HCT116 (cell line): ENCODE measurements around the gene RIMOC1. TPM values are rescaled to one million over a fixed set of nuclear protein-coding genes. Genes with fewer than 3 reads are reported as not detected.
A peak's percentile ranks its signal among the peaks of the same experiment; 100 is the strongest.

Experiments
- ATAC-seq: fragments of 200-7000 bp; cut with Tn5 transposase; 2 replicates; pipeline ENCODE4 v1.9.1; 2020; ENCODE audit warnings: mild to moderate bottlenecking, moderate library complexity
- BruUV-seq: library from RNA; stranded (reverse); fragments of 400-500 nt; replicated peaks from 2 replicates; lab custom pipeline; 2021; lab: Mats Ljungman, UMichigan
- CTCF ChIA-PET: fragments of 300-600 bp; sonication (Branson Sonifier 250); formaldehyde crosslinking; loops from one replicate; lab custom pipeline; 2021; ENCODE audit warnings: antibody characterized with exemption; lab: Charles Lee
- POLR2A ChIA-PET: fragments of 300-600, 350-600 bp; sonication (Branson Sonifier 250); formaldehyde crosslinking; loops from one replicate; lab custom pipeline; 2021; ENCODE audit warnings: antibody characterized with exemption; lab: Charles Lee
- RAD21 ChIA-PET, 2 experiments: fragments of 300-600 bp; sonication (Branson Sonifier 250); formaldehyde crosslinking; loops; one replicate each; lab custom pipeline; 2023; ENCODE audit warnings: low total read pairs in 2 of 2; ENCODE audit not compliant: uncharacterized antibody in 2 of 2, unreplicated experiment in 2 of 2, low non-redundant PET in 1 of 2; lab: Charles Lee
- DNase-seq: peaks from one replicate; pipeline ENCODE4 v3.0.0-alpha.2; 2010; ENCODE audit warnings: low read depth, low spot score
- H2AFZ ChIP-seq: fragments of 200-600 bp; shearing (Covaris generic), sonication (generic); 2 replicates; pipeline ENCODE4 v1.6.1; 2017; ENCODE audit warnings: low read depth, mixed run types, mixed read lengths, antibody characterized with exemption, low read length; ENCODE audit not compliant: poor library complexity, severe bottlenecking
- H3K27ac ChIP-seq: 2 replicates; pipeline ENCODE4 v1.5.1; 2012; ENCODE audit warnings: low read depth, low read length
- H3K27me3 ChIP-seq: fragments of 200-600 bp; sonication (generic); 2 replicates; pipeline ENCODE4 v1.6.1; 2016; ENCODE audit warnings: mixed run types, low read length, mixed read lengths; ENCODE audit not compliant: insufficient read depth
- H3K36me3 ChIP-seq, 2 experiments: fragments of 200-500 bp in 1 of 2; fragments of 200-600 bp in 1 of 2; sonication (Bioruptor generic) in 1 of 2; sonication (generic) in 1 of 2; 2 replicates each; pipeline versions ENCODE4 v1.5.1 to v1.6.1; 2014 to 2016; ENCODE audit warnings: low read length in 2 of 2, inconsistent platforms in 1 of 2, mixed read lengths in 1 of 2, mixed run types in 1 of 2; ENCODE audit not compliant: insufficient read depth in 2 of 2, control insufficient read depth in 1 of 2
- H3K4me1 ChIP-seq, 2 experiments: fragments of 200-600 bp in 1 of 2; sonication (generic) in 1 of 2; 2 replicates each; pipeline versions ENCODE4 v1.5.1 to v1.6.1; 2012 to 2017; ENCODE audit warnings: low read length in 2 of 2, inconsistent platforms in 1 of 2, mild to moderate bottlenecking in 1 of 2, mixed read lengths in 1 of 2, mixed run types in 1 of 2, moderate library complexity in 1 of 2; ENCODE audit not compliant: insufficient read depth in 2 of 2, control insufficient read depth in 1 of 2
- H3K4me2 ChIP-seq: fragments of 200-600 bp; sonication (generic); 2 replicates; pipeline ENCODE4 v1.6.1; 2017; ENCODE audit warnings: mixed run types, low read length, mixed read lengths
- H3K4me3 ChIP-seq, 2 experiments: fragments of 200-600 bp in 1 of 2; sonication (generic) in 1 of 2; replicated peaks in 1 of 2; 2 replicates each; pipeline ENCODE4 v1.5.1; 2011 to 2016; ENCODE audit warnings: low read length in 2 of 2, control low read depth in 1 of 2, low read depth in 1 of 2, mild to moderate bottlenecking in 1 of 2, mixed read lengths in 1 of 2, mixed run types in 1 of 2
- H3K79me2 ChIP-seq: fragments of 200-600 bp; sonication (generic); 2 replicates; pipeline ENCODE4 v1.6.1; 2017; ENCODE audit warnings: mild to moderate bottlenecking, mixed run types, low read length, moderate library complexity, mixed read lengths; ENCODE audit not compliant: insufficient read depth
- H3K9ac ChIP-seq: fragments of 200-600 bp; sonication (generic); 2 replicates; pipeline ENCODE4 v1.6.1; 2016; ENCODE audit warnings: low read length, mixed read lengths
- H3K9me2 ChIP-seq: fragments of 200-600 bp; sonication (generic), shearing (Covaris generic); 2 replicates; pipeline ENCODE4 v1.6.1; 2017; ENCODE audit warnings: mixed run types, mild to moderate bottlenecking, moderate library complexity; ENCODE audit not compliant: insufficient read depth
- H3K9me3 ChIP-seq, 2 experiments: fragments of 200-500 bp in 1 of 2; fragments of 200-600 bp in 1 of 2; sonication (Bioruptor generic) in 1 of 2; sonication (generic) in 1 of 2; 2 replicates each; pipeline ENCODE4 v1.6.1; 2014 to 2017; ENCODE audit warnings: low read length in 2 of 2, mixed read lengths in 2 of 2, inconsistent platforms in 1 of 2, low read depth in 1 of 2, mild to moderate bottlenecking in 1 of 2, mixed run types in 1 of 2, moderate library complexity in 1 of 2; ENCODE audit not compliant: control insufficient read depth in 1 of 2, insufficient read depth in 1 of 2
- H4K20me1 ChIP-seq: fragments of 200-600 bp; sonication (generic), shearing (Covaris generic); 2 replicates; pipeline ENCODE4 v1.6.1; 2017; ENCODE audit warnings: mixed run types, mild to moderate bottlenecking, moderate library complexity; ENCODE audit not compliant: insufficient read depth
- CBX3 ChIP-seq: IDR thresholded peaks from 2 replicates; pipeline ENCODE4 v1.6.1; 2012; ENCODE audit warnings: low read depth
- EGR1 ChIP-seq: IDR thresholded peaks from 2 replicates; pipeline ENCODE4 v1.6.1; 2012; ENCODE audit warnings: low read depth
- EZH2 ChIP-seq: fragments of 200-600 bp; sonication (generic); IDR thresholded peaks from 2 replicates; pipeline ENCODE4 v1.6.1; 2017; ENCODE audit warnings: antibody characterized with exemption, mixed run types
- JUND ChIP-seq: IDR thresholded peaks from 2 replicates; pipeline ENCODE4 v1.6.1; 2012
- POLR2A ChIP-seq: IDR thresholded peaks from 2 replicates; pipeline ENCODE4 v1.7.0; 2011; ENCODE audit warnings: borderline replicate concordance; ENCODE audit not compliant: insufficient read depth, insufficient read length; ENCODE audit errors: extremely low read depth
- POLR2AphosphoS5 ChIP-seq: IDR thresholded peaks from 2 replicates; pipeline ENCODE4 v1.6.1; 2011; ENCODE audit warnings: mild to moderate bottlenecking, low read depth, low read length, moderate library complexity
- RAD21 ChIP-seq: IDR thresholded peaks from 2 replicates; pipeline ENCODE4 v1.6.1; 2012; ENCODE audit warnings: low read depth, mild to moderate bottlenecking
- SIN3A ChIP-seq: IDR thresholded peaks from 2 replicates; pipeline ENCODE4 v1.6.1; 2012; ENCODE audit warnings: low read depth
- TCF7L2 ChIP-seq: IDR thresholded peaks from 2 replicates; pipeline ENCODE4 v1.7.0; 2011; ENCODE audit warnings: borderline replicate concordance, inconsistent platforms; ENCODE audit not compliant: insufficient read depth, insufficient read length; ENCODE audit errors: extremely low read depth
- YY1 ChIP-seq: IDR thresholded peaks from 2 replicates; pipeline ENCODE4 v1.6.1; 2011; ENCODE audit warnings: low read length, low read depth, moderate library complexity, mild to moderate bottlenecking; ENCODE audit not compliant: insufficient replicate concordance; ENCODE audit errors: extremely low read depth
- ZFX ChIP-seq: fragments of 450-650 bp; IDR thresholded peaks from 2 replicates; pipeline ENCODE4 v1.6.1; 2017
- intact Hi-C: fragments of 100-400 bp; cut with micrococcal nuclease; formaldehyde crosslinking; loops from 2 replicates; pipeline ENCODE4 v1.10.0; 2022
- total RNA-seq: library from RNA; stranded (reverse); gene quantifications from one replicate; pipeline ENCODE4 v1.2.1, GENCODE V29; 2021; ENCODE audit not compliant: unreplicated experiment
- TF ChIP-seq, protein P1 (sequence below): IDR thresholded peaks from 2 replicates; pipeline ENCODE4 v1.6.1; 2012; ENCODE audit warnings: low read depth
- TF ChIP-seq, protein P2 (sequence below): IDR thresholded peaks from 2 replicates; pipeline ENCODE4 v1.6.1; 2012

Gene RIMOC1
- total RNA-seq, 1 experiment from 2014 or later: 28.2 TPM

DNA sequence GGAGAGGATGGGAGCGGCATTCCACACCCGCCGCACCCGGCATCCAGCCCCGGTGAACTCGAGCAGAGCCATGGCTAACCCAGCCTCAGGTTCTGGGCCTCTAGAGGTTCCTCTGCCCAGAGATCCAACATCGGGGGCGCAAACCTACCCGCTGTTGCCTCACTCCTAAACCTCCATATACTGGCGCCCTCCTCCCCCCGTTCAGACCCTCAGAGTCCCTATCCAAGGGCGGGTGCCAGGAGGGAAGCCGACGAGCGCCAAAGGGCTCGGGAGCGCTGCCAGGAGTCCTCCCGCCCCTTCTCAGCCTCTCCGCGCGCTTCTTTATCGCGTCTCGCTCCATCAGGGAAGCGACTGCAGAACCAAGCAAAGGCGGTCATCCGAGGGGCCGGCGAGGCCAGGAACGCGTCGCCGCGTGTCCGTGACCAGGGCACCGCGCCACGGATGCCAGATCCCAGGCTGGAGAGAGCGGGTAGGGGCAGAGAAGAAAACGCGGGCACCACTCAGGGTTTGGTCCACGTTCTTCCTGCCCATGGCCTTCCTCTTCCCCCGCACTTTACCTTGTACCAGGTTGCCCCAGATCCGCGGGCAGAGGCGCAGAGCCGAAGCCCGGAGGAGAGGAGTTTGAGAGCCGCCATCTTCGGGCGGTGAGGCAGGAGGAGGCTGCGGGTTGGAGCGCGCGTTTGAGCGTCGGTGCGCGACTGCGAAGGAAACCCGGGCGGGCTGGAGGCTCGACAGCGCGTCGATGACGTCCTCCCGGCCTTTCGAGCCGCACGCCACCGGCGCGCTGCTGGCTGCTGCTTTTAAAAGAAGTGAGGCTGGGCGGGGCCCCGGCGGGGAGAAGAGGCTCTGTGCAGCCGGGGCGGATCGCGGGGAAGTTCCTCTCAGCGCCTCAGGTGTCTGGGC, 34.2 kb upstream of the RIMOC1 start, which contains the start of gene OXCT1:
Gene OXCT1, minus strand, starts transcription at position 702 of the 903 bp plus-strand sequence. Its CDS starts 67 bp downstream, at position 635.
- DNase-seq (peak; percentile 67), ATAC-seq (peak; percentile 93)
- no peaks in the 10 kb centered on the region for H3K9me3 ChIP-seq
- peaks cover 10 to 16% of the 10 kb centered on the region in 2 experiments; a peak in 3 of 4 replicates for H3K4me1 ChIP-seq
- H3K27me3 ChIP-seq: no peaks in the 10 kb centered on the region
- H3K9me2 ChIP-seq: no peaks in the 10 kb centered on the region
- peak within 1 kb of the TSS; percentile 78 for H3K27ac ChIP-seq
- TSS peak; percentile 44 for BruUV-seq
- ChIA-PET RAD21 (no interaction called here), POLR2A (no interaction called here), CTCF (interaction anchor here (1.1 to 1.3 kb wide), 2 partner anchors 13 to 187 kb away, joined by 3 to 5 read pairs; no protein-coding TSS in a partner anchor)
- TF ChIP-seq TCF7L2: peak; percentile 46
- TF ChIP-seq ZFX: peak; percentile 46; the same call in 1 of the 2 replicates
- TF ChIP-seq POLR2AphosphoS5: peak; percentile 82
- TF ChIP-seq YY1: peak; percentile 74
- TF ChIP-seq EZH2: no peak
- TF ChIP-seq POLR2A: peak; percentile 74
- no peak for TF ChIP-seq JUND
- TF ChIP-seq, protein P1, sequence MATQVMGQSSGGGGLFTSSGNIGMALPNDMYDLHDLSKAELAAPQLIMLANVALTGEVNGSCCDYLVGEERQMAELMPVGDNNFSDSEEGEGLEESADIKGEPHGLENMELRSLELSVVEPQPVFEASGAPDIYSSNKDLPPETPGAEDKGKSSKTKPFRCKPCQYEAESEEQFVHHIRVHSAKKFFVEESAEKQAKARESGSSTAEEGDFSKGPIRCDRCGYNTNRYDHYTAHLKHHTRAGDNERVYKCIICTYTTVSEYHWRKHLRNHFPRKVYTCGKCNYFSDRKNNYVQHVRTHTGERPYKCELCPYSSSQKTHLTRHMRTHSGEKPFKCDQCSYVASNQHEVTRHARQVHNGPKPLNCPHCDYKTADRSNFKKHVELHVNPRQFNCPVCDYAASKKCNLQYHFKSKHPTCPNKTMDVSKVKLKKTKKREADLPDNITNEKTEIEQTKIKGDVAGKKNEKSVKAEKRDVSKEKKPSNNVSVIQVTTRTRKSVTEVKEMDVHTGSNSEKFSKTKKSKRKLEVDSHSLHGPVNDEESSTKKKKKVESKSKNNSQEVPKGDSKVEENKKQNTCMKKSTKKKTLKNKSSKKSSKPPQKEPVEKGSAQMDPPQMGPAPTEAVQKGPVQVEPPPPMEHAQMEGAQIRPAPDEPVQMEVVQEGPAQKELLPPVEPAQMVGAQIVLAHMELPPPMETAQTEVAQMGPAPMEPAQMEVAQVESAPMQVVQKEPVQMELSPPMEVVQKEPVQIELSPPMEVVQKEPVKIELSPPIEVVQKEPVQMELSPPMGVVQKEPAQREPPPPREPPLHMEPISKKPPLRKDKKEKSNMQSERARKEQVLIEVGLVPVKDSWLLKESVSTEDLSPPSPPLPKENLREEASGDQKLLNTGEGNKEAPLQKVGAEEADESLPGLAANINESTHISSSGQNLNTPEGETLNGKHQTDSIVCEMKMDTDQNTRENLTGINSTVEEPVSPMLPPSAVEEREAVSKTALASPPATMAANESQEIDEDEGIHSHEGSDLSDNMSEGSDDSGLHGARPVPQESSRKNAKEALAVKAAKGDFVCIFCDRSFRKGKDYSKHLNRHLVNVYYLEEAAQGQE: no peak
- TF ChIP-seq EGR1: no peak
- TF ChIP-seq CBX3: peak; percentile 80; the same call in 1 of the 2 replicates
- TF ChIP-seq, protein P2, sequence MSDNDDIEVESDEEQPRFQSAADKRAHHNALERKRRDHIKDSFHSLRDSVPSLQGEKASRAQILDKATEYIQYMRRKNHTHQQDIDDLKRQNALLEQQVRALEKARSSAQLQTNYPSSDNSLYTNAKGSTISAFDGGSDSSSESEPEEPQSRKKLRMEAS: peak; percentile 84
- TF ChIP-seq RAD21: no peak
- TF ChIP-seq SIN3A: peak; percentile 54; the same call in 1 of the 2 replicates
- H3K4me2 ChIP-seq: peak within 1 kb of the TSS; percentile 92
- no peaks in the 10 kb centered on the region for H4K20me1 ChIP-seq
- peak within 1 kb of the TSS; percentile 93 for H3K9ac ChIP-seq
- intact Hi-C loops: no loop called here
- peak within 1 kb of the TSS; percentile 88 to 89 for H3K4me3 ChIP-seq
- no peaks in the 10 kb centered on the region for H3K36me3 ChIP-seq
- H2AFZ ChIP-seq: peak within 1 kb of the TSS; percentile 91
- H3K79me2 ChIP-seq: peaks cover 45% of the 10 kb centered on the region
